ENCODE data around the gene USP21. TPM values are rescaled to one million over a fixed set of nuclear protein-coding genes. Genes with fewer than 3 reads are reported as not detected.

USP21 gene
- total RNA-seq, 1 donor from 2014 or later, result 6.7 TPM

DNA sequence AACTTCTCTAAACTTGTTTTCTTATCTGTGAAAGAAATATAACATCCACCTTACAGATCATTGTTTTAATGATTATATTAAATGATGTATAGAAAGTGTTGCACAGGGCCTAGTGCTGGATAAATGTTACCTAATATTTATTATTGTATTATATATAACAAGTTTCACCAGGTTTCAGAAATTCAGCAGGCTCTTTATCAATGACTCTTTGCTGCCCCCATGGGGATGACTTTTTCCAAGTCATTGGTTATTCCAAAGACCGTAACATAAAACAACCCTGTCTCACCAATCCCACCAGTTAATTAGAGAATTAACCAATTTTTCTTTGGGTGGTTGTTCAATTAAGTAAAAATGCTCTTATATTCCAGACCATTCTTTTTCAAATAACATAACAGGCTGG, 19.5 kb upstream of the USP21 start:
- H3K9ac ChIP-seq, result no peak overlapping the region
- Mint-ChIP-seq H3K4me3 (no peak overlapping the region), H3K4me1 (peaks cover 4% of the 10 kb centered on the region), H3K36me3 (peaks cover 7% of the 10 kb centered on the region), H3K27me3 (ENCODE audit: insufficient read depth, low read depth) (no peaks in the 10 kb centered on the region), H3K27ac (no peak overlapping the region), H3K9me3 (no peaks in the 10 kb centered on the region)
- no peak overlapping the region for H3K4me3 ChIP-seq
- no peak overlapping the region for H3K27ac ChIP-seq
- peaks cover 6% of the 10 kb centered on the region for H3K79me2 ChIP-seq (ENCODE audit: low read depth)
- H3K36me3 ChIP-seq, result no peaks in the 10 kb centered on the region
- no peaks in the 10 kb centered on the region for H3K4me1 ChIP-seq
- H3K4me2 ChIP-seq, result no peak overlapping the region
- H3K27me3 ChIP-seq, result no peaks in the 10 kb centered on the region
- no peaks in the 10 kb centered on the region for H4K20me1 ChIP-seq (ENCODE audit: low read depth)
- TF ChIP-seq EZH2 (IDR thresholded peaks at IDR 0.05), result no peak
- TF ChIP-seq, protein P1, sequence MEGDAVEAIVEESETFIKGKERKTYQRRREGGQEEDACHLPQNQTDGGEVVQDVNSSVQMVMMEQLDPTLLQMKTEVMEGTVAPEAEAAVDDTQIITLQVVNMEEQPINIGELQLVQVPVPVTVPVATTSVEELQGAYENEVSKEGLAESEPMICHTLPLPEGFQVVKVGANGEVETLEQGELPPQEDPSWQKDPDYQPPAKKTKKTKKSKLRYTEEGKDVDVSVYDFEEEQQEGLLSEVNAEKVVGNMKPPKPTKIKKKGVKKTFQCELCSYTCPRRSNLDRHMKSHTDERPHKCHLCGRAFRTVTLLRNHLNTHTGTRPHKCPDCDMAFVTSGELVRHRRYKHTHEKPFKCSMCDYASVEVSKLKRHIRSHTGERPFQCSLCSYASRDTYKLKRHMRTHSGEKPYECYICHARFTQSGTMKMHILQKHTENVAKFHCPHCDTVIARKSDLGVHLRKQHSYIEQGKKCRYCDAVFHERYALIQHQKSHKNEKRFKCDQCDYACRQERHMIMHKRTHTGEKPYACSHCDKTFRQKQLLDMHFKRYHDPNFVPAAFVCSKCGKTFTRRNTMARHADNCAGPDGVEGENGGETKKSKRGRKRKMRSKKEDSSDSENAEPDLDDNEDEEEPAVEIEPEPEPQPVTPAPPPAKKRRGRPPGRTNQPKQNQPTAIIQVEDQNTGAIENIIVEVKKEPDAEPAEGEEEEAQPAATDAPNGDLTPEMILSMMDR (IDR thresholded peaks at IDR 0.05), result peak; percentile 60
- no peaks in the 10 kb centered on the region for H3K9me3 ChIP-seq (ENCODE audit: low read depth)
- H3F3A ChIP-seq (ENCODE audit: low read depth), result peaks cover 6% of the 10 kb centered on the region
- no peak overlapping the region for H2AFZ ChIP-seq (replicated peaks)
- peak; percentile 56 for DNase-seq (ENCODE audit: low spot score)

DNA sequence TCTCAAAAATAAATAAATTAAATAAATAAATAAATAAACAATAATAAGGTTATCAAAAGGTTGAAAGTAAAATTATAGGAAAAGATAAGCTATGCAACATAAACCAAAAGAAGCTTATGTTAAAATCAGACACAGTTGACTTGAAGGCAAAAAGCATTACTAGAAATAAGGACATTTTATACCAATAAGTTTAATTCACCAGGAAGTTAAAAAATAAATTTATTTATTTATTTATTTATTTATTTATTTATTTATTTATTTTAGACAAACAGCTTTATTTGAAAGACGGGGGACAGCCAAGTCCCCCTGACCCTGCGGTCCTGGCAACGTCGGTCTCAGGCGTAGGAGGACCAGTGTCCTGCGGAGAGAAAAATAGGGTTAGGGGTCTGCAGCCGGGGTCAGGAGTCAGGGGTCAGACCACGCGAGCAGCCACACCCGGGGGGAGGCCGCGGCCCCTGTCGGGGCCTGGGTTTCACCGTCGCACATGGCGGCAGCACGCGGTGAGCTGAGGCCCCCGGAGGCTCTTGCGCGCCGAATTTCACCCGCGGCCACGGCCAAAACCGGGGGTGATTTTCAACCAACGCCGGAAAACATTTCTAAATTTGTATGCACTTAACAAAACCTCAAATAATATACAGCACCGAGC, 18.4 kb upstream of the USP21 start:
- Mint-ChIP-seq H3K27ac (no peak overlapping the region), H3K4me1 (no peaks in the 10 kb centered on the region), H3K9me3 (no peaks in the 10 kb centered on the region), H3K27me3 (ENCODE audit: insufficient read depth, low read depth) (no peaks in the 10 kb centered on the region), H3K36me3 (peaks cover 1% of the 10 kb centered on the region), H3K4me3 (no peak overlapping the region)
- Histone ChIP-seq H3K36me3 (no peaks in the 10 kb centered on the region), H3K4me2 (no peak overlapping the region), H3K27ac (no peak overlapping the region), H4K20me1 (ENCODE audit: low read depth) (no peaks in the 10 kb centered on the region), H3K4me1 (no peaks in the 10 kb centered on the region), H2AFZ (replicated peaks) (no peak overlapping the region), H3F3A (ENCODE audit: low read depth) (peaks cover 6% of the 10 kb centered on the region), H3K79me2 (ENCODE audit: low read depth) (no peaks in the 10 kb centered on the region), H3K4me3 (no peak overlapping the region), H3K9ac (no peak overlapping the region), H3K9me3 (ENCODE audit: low read depth) (no peaks in the 10 kb centered on the region), H3K27me3 (no peaks in the 10 kb centered on the region)
- TF ChIP-seq, protein P1 (IDR thresholded peaks at IDR 0.05), result no peak
- TF ChIP-seq EZH2phosphoT487 (IDR thresholded peaks at IDR 0.05), result no peak
- no peak for TF ChIP-seq EZH2 (IDR thresholded peaks at IDR 0.05)
- DNase-seq (ENCODE audit: low spot score), result no peak

DNA sequence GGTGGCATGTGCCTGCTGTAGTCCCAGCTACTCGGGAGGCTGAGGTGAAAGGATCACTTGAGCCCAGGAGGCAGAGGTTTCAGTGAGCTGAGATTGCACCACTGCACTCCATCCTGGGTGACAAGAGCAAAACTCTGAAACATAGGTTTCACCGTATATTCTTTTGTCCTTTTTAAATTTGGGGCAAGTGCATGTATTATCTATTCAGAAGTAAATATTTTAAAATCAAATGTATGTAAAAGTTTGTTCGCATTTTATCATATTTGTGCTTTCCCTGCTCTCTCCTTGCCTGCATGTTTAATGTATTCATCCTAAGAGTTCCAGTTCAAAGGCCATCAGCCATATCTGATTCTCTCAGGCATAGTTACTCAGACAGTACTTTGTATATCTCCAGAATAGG, 13.5 kb upstream of the USP21 start:
- H3F3A ChIP-seq (ENCODE audit: low read depth), result no peaks in the 10 kb centered on the region
- DNase-seq (ENCODE audit: low spot score), result no peak
- no peaks in the 10 kb centered on the region for H3K27me3 ChIP-seq
- no peak overlapping the region for H3K27ac ChIP-seq
- H3K4me3 ChIP-seq, result no peak overlapping the region
- H4K20me1 ChIP-seq (ENCODE audit: low read depth), result no peaks in the 10 kb centered on the region
- Mint-ChIP-seq H3K27ac (no peak overlapping the region), H3K4me1 (peaks cover 3% of the 10 kb centered on the region), H3K36me3 (no peaks in the 10 kb centered on the region), H3K4me3 (no peak overlapping the region), H3K9me3 (no peaks in the 10 kb centered on the region), H3K27me3 (ENCODE audit: insufficient read depth, low read depth) (peaks cover 3% of the 10 kb centered on the region)
- H3K4me2 ChIP-seq, result no peak overlapping the region
- H3K79me2 ChIP-seq (ENCODE audit: low read depth), result no peaks in the 10 kb centered on the region
- no peak for TF ChIP-seq EZH2 (IDR thresholded peaks at IDR 0.05)
- no peak for TF ChIP-seq EZH2phosphoT487 (IDR thresholded peaks at IDR 0.05)
- TF ChIP-seq, protein P1 (IDR thresholded peaks at IDR 0.05), result no peak
- H3K9ac ChIP-seq, result no peak overlapping the region
- peaks cover 4% of the 10 kb centered on the region for H3K4me1 ChIP-seq
- no peaks in the 10 kb centered on the region for H3K36me3 ChIP-seq
- H2AFZ ChIP-seq (replicated peaks), result no peak overlapping the region
- no peaks in the 10 kb centered on the region for H3K9me3 ChIP-seq (ENCODE audit: low read depth)
